ENCODE data around the gene IZUMO1. TPM values are rescaled to one million over a fixed set of nuclear protein-coding genes. Genes with fewer than 3 reads are reported as not detected.
A peak's percentile ranks its signal among the peaks of the same experiment; 100 is the strongest.

IZUMO1 gene
- total and polyA plus RNA-seq, 2 of the 13 experiments (the other 11 are each of a cell fraction or from before 2014, with no cell fraction given), result 0.07 to 0.22 TPM

DNA sequence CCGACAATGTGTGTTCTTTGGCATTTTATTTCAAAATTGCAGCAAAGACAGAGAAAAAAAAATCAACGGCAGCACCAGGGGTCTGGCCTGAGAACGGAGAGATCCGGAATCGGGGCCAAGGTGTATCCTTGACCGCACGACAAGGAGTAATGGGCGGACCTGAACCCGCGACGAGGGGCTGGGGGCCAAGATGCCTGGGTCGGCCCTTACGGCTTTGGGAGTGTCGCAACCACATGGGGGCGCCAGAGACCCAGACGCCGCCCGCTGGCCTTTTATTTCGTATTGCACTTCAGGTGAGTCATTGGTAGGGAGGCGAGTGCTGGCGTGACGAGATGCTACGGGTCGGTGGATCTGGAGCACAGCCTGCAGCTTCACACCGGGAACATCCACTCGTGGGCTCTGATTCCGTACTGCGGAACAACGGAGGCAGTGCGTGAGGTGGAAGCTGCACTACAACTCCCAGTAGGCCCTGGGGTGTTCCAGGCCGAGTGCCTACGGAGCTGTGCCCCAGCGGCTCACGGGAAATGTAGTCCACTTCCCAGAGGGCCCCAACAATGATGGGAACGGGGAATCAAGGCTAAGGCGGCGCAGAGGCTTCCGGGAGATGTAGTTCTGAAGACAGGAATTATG lies 48.5 kb upstream of the IZUMO1 start (continued):
- TF ChIP-seq NRL (CRISPR knock-in tag; IDR thresholded peaks at IDR 0.05; ENCODE audit: borderline replicate concordance), result peak; percentile 37; the same call in 1 of the 2 replicates
- TF ChIP-seq ZC3H13 (CRISPR knock-in tag; IDR thresholded peaks at IDR 0.05), result no peak
- TF ChIP-seq, protein P1, sequence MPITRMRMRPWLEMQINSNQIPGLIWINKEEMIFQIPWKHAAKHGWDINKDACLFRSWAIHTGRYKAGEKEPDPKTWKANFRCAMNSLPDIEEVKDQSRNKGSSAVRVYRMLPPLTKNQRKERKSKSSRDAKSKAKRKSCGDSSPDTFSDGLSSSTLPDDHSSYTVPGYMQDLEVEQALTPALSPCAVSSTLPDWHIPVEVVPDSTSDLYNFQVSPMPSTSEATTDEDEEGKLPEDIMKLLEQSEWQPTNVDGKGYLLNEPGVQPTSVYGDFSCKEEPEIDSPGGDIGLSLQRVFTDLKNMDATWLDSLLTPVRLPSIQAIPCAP (CRISPR knock-in tag; IDR thresholded peaks at IDR 0.05; ENCODE audit: low read depth), result no peak
- TF ChIP-seq HES4 (CRISPR knock-in tag; IDR thresholded peaks at IDR 0.05; ENCODE audit: borderline replicate concordance), result no peak
- TF ChIP-seq, protein P2, sequence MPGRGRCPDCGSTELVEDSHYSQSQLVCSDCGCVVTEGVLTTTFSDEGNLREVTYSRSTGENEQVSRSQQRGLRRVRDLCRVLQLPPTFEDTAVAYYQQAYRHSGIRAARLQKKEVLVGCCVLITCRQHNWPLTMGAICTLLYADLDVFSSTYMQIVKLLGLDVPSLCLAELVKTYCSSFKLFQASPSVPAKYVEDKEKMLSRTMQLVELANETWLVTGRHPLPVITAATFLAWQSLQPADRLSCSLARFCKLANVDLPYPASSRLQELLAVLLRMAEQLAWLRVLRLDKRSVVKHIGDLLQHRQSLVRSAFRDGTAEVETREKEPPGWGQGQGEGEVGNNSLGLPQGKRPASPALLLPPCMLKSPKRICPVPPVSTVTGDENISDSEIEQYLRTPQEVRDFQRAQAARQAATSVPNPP (CRISPR knock-in tag; IDR thresholded peaks at IDR 0.05), result no peak
- peak; percentile 37; the same call in 1 of the 2 replicates for TF ChIP-seq GABPA (IDR thresholded peaks at IDR 0.05; ENCODE audit: low read depth, low read length)
- peak; percentile 79 for TF ChIP-seq GABPA (CRISPR knock-in tag; IDR thresholded peaks at IDR 0.05; ENCODE audit: low read depth)
- TF ChIP-seq, protein P3, sequence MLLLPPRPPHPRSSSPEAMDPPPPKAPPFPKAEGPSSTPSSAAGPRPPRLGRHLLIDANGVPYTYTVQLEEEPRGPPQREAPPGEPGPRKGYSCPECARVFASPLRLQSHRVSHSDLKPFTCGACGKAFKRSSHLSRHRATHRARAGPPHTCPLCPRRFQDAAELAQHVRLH (CRISPR knock-in tag; IDR thresholded peaks at IDR 0.05; ENCODE audit: borderline replicate concordance, low read depth), result peak; percentile 72; the same call in 1 of the 2 replicates
- peak; percentile 24; the same call in 1 of the 2 replicates for TF ChIP-seq KMT2B (CRISPR knock-in tag; IDR thresholded peaks at IDR 0.05)
- peak; percentile 100 for TF ChIP-seq ZNF143 (CRISPR knock-in tag; IDR thresholded peaks at IDR 0.05)
- no peak for TF ChIP-seq KDM1A (CRISPR knock-in tag; IDR thresholded peaks at IDR 0.05)
- TF ChIP-seq GFI1 (CRISPR knock-in tag; IDR thresholded peaks at IDR 0.05; ENCODE audit: borderline replicate concordance), result peak; percentile 18; the same call in 1 of the 2 replicates
- no peak for TF ChIP-seq SYNCRIP (IDR thresholded peaks at IDR 0.05; ENCODE audit: insufficient read depth, low read depth, low read length)
- TF ChIP-seq, protein P4, sequence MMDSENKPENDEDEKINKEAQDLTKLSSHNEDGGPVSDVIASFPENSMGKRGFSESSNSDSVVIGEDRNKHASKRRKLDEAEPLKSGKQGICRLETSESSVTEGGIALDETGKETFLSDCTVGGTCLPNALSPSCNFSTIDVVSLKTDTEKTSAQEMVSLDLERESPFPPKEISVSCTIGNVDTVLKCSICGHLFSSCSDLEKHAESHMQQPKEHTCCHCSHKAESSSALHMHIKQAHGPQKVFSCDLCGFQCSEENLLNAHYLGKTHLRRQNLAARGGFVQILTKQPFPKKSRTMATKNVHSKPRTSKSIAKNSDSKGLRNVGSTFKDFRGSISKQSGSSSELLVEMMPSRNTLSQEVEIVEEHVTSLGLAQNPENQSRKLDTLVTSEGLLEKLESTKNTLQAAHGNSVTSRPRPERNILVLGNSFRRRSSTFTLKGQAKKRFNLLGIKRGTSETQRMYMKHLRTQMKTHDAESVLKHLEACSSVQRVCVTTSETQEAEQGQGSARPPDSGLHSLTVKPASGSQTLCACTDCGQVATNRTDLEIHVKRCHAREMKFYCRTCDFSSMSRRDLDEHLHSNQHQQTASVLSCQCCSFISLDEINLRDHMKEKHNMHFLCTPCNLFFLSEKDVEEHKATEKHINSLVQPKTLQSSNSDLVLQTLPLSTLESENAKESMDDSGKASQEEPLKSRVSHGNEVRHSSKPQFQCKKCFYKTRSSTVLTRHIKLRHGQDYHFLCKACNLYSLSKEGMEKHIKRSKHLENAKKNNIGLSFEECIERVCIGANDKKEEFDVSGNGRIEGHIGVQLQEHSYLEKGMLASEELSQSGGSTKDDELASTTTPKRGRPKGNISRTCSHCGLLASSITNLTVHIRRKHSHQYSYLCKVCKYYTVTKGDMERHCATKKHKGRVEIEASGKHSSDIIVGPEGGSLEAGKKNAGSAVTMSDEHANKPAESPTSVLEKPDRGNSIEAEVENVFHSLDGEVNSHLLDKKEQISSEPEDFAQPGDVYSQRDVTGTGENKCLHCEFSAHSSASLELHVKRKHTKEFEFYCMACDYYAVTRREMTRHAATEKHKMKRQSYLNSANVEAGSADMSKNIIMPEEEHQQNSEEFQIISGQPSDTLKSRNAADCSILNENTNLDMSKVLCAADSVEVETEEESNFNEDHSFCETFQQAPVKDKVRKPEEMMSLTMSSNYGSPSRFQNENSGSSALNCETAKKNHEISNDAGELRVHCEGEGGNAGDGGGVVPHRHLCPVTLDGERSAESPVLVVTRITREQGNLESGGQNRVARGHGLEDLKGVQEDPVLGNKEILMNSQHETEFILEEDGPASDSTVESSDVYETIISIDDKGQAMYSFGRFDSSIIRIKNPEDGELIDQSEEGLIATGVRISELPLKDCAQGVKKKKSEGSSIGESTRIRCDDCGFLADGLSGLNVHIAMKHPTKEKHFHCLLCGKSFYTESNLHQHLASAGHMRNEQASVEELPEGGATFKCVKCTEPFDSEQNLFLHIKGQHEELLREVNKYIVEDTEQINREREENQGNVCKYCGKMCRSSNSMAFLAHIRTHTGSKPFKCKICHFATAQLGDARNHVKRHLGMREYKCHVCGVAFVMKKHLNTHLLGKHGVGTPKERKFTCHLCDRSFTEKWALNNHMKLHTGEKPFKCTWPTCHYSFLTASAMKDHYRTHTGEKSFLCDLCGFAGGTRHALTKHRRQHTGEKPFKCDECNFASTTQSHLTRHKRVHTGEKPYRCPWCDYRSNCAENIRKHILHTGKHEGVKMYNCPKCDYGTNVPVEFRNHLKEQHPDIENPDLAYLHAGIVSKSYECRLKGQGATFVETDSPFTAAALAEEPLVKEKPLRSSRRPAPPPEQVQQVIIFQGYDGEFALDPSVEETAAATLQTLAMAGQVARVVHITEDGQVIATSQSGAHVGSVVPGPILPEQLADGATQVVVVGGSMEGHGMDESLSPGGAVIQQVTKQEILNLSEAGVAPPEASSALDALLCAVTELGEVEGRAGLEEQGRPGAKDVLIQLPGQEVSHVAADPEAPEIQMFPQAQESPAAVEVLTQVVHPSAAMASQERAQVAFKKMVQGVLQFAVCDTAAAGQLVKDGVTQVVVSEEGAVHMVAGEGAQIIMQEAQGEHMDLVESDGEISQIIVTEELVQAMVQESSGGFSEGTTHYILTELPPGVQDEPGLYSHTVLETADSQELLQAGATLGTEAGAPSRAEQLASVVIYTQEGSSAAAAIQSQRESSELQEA (CRISPR knock-in tag; IDR thresholded peaks at IDR 0.05; ENCODE audit: not compliant biosample characterization), result peak; percentile 16
- TF ChIP-seq, protein P5, sequence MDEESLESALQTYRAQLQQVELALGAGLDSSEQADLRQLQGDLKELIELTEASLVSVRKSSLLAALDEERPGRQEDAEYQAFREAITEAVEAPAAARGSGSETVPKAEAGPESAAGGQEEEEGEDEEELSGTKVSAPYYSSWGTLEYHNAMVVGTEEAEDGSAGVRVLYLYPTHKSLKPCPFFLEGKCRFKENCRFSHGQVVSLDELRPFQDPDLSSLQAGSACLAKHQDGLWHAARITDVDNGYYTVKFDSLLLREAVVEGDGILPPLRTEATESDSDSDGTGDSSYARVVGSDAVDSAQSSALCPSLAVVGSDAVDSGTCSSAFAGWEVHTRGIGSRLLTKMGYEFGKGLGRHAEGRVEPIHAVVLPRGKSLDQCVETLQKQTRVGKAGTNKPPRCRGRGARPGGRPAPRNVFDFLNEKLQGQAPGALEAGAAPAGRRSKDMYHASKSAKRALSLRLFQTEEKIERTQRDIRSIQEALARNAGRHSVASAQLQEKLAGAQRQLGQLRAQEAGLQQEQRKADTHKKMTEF (CRISPR knock-in tag; IDR thresholded peaks at IDR 0.05), result peak; percentile 63
- peak; percentile 32; the same call in 1 of the 2 replicates for TF ChIP-seq RFXANK (CRISPR knock-in tag; IDR thresholded peaks at IDR 0.05)

Measured in HepG2 (cell line).